Stimulated activated CD4-positive, alpha-beta T cell treated with anti-CD3 and anti-CD28 coated beads, Interleukin-15, amount 100 ng/mL, for 48 hours (primary cell): ENCODE measurements around the gene WSB2.
"Not testable (repeated sequence)": the region's sequence is repeated elsewhere in the genome, so short reads cannot be mapped to it uniquely, and the experiment has no call there.

Experiments used
- DNase-seq, 2 donors: peaks; one replicate each; pipeline ENCODE4 v3.0.0-alpha.2; 2020; ENCODE audit warnings: low read depth in 2 of 2

Gene WSB2

GRCh38 chr12:118061011-118061872, at the start of gene WSB2:
Gene WSB2 (minus strand): TSS chr12:118061179. CDS start chr12:118061048, 131 bp downstream.
- peak in 1 of 2 donors; percentile 47 for DNase-seq

GRCh38 chr12:118109088-118109487, 48.1 kb upstream of the WSB2 start:
- no peak for DNase-seq

- no peak for DNase-seq
Measured at GRCh38 chr12:118107694-118108093, 46.7 kb upstream of the WSB2 start.

- no peak for DNase-seq
Measured at GRCh38 chr12:118107011-118107410, 46.0 kb upstream of the WSB2 start.

GRCh38 chr12:118103601-118104382, 42.8 kb upstream of the WSB2 start, which contains the start of gene VSIG10:
Gene VSIG10 (minus strand): TSS chr12:118104011. CDS start chr12:118103671, 340 bp downstream.
- no peak for DNase-seq

- DNase-seq = no peak
Measured at GRCh38 chr12:118103201-118103600, 42.2 kb upstream of the WSB2 start.

- no peak for DNase-seq
Measured at GRCh38 chr12:118102609-118103008, 41.6 kb upstream of the WSB2 start.

GRCh38 chr12:118102070-118102469, 41.1 kb upstream of the WSB2 start:
- DNase-seq = no peak

- no peak for DNase-seq
Measured at GRCh38 chr12:118101051-118101450, 40.1 kb upstream of the WSB2 start.

GRCh38 chr12:118098911-118099671, 38.1 kb upstream of the WSB2 start:
- no peak for DNase-seq

GRCh38 chr12:118098401-118098800, 37.4 kb upstream of the WSB2 start:
- no peak for DNase-seq

- no peak for DNase-seq
Measured at GRCh38 chr12:118094039-118094438, 33.1 kb upstream of the WSB2 start.

- no peak for DNase-seq
Measured at GRCh38 chr12:118089782-118090181, 28.8 kb upstream of the WSB2 start.

GRCh38 chr12:118082161-118082560, 21.2 kb upstream of the WSB2 start:
- DNase-seq = no peak

GRCh38 chr12:118081521-118081920, 20.5 kb upstream of the WSB2 start:
- DNase-seq = not testable (repeated sequence)

- no peak for DNase-seq
Measured at GRCh38 chr12:118073768-118074167, 12.8 kb upstream of the WSB2 start.

- no peak for DNase-seq
Measured at GRCh38 chr12:118070650-118071049, 9.7 kb upstream of the WSB2 start.

- DNase-seq = no peak
Measured at GRCh38 chr12:118068445-118068844, 7.5 kb upstream of the WSB2 start.

GRCh38 chr12:118065380-118065779, 4.4 kb upstream of the WSB2 start:
- DNase-seq = no peak

GRCh38 chr12:118064608-118065007, 3.6 kb upstream of the WSB2 start:
- DNase-seq = no peak

- DNase-seq = no peak
Measured at GRCh38 chr12:118063576-118064391, 2.8 kb upstream of the WSB2 start.
